ENCODE data around the gene ZNF343. TPM values are rescaled to one million over a fixed set of nuclear protein-coding genes. Genes with fewer than 3 reads are reported as not detected.

Gene ZNF343
- total RNA-seq, 3 donors from 2014 or later (not counting 1 experiment from before 2014, with no cell fraction given) = 8.1 to 12.3 (median 8.6) TPM

- Mint-ChIP-seq H3K4me1 (peaks cover 0 to 8% of the 10 kb centered on the region in 2 donors), H3K9me3 (no peaks in the 10 kb centered on the region), H3K27ac (no peak overlapping the region), H3K27me3 (ENCODE audit: low read depth in 2 of 2) (peaks cover 5 to 13% of the 10 kb centered on the region in 2 donors), H3K36me3 (no peaks in the 10 kb centered on the region), H3K4me3 (no peak overlapping the region)
- intact Hi-C loops (cut with micrococcal nuclease) = no loop called here
- DNase-seq = no peak
- Histone ChIP-seq H3K27ac (ENCODE audit: low read length) (no peak overlapping the region), H3K27me3 (ENCODE audit: control insufficient read depth, insufficient read depth, low read length) (peaks cover 4% of the 10 kb centered on the region), H3K4me3 (ENCODE audit: low read length) (no peak overlapping the region), H3K4me1 (ENCODE audit: control insufficient read depth, insufficient read depth, low read length) (no peaks in the 10 kb centered on the region), H3K9me3 (ENCODE audit: control insufficient read depth, insufficient read depth, low read length) (no peaks in the 10 kb centered on the region), H3K36me3 (ENCODE audit: control insufficient read depth, insufficient read depth, low read length) (no peaks in the 10 kb centered on the region)
- no peak for ATAC-seq
- WGBS (ENCODE audit: insufficient coverage) = 87% methylated on average over 4 of the region's 4 CpGs
- TF ChIP-seq CTCF (IDR thresholded peaks at IDR 0.05) = no peak
Observed at GRCh38 chr20:2518558-2518957, 9.8 kb upstream of the ZNF343 start.

GRCh38 chr20:2518096-2518495, 9.4 kb upstream of the ZNF343 start:
- no peaks in the 10 kb centered on the region for H3K4me1 ChIP-seq (ENCODE audit: control insufficient read depth, insufficient read depth, low read length)
- ATAC-seq (no peak), DNase-seq (no peak)
- WGBS (ENCODE audit: insufficient coverage) = 86% methylated on average over 10 of the region's 10 CpGs
- H3K36me3 Mint-ChIP-seq = no peaks in the 10 kb centered on the region
- no peak overlapping the region for H3K27ac Mint-ChIP-seq
- no peak for TF ChIP-seq CTCF (IDR thresholded peaks at IDR 0.05)
- H3K4me3 ChIP-seq (ENCODE audit: low read length) = no peak overlapping the region
- H3K9me3 Mint-ChIP-seq = no peaks in the 10 kb centered on the region
- intact Hi-C loops (cut with micrococcal nuclease) = no loop called here
- peaks cover 4% of the 10 kb centered on the region for H3K27me3 ChIP-seq (ENCODE audit: control insufficient read depth, insufficient read depth, low read length)
- H3K27ac ChIP-seq (ENCODE audit: low read length) = no peak overlapping the region
- no peak overlapping the region for H3K4me3 Mint-ChIP-seq
- no peaks in the 10 kb centered on the region for H3K36me3 ChIP-seq (ENCODE audit: control insufficient read depth, insufficient read depth, low read length)
- peaks cover 0 to 8% of the 10 kb centered on the region in 2 donors for H3K4me1 Mint-ChIP-seq
- peaks cover 10 to 14% of the 10 kb centered on the region in 2 donors for H3K27me3 Mint-ChIP-seq (ENCODE audit: low read depth in 2 of 2)
- no peaks in the 10 kb centered on the region for H3K9me3 ChIP-seq (ENCODE audit: control insufficient read depth, insufficient read depth, low read length)

GRCh38 chr20:2516399-2516798, 7.7 kb upstream of the ZNF343 start:
- DNase-seq (no peak), ATAC-seq (no peak)
- Histone ChIP-seq H3K27me3 (ENCODE audit: control insufficient read depth, insufficient read depth, low read length) (peaks cover 4% of the 10 kb centered on the region), H3K36me3 (ENCODE audit: control insufficient read depth, insufficient read depth, low read length) (no peaks in the 10 kb centered on the region), H3K27ac (ENCODE audit: low read length) (no peak overlapping the region), H3K4me1 (ENCODE audit: control insufficient read depth, insufficient read depth, low read length) (no peaks in the 10 kb centered on the region), H3K4me3 (ENCODE audit: low read length) (no peak overlapping the region), H3K9me3 (ENCODE audit: control insufficient read depth, insufficient read depth, low read length) (no peaks in the 10 kb centered on the region)
- Mint-ChIP-seq H3K9me3 (no peaks in the 10 kb centered on the region), H3K27me3 (ENCODE audit: low read depth in 2 of 2) (peaks cover 14 to 22% of the 10 kb centered on the region in 2 donors), H3K4me1 (peaks cover 0 to 5% of the 10 kb centered on the region in 2 donors), H3K36me3 (no peaks in the 10 kb centered on the region), H3K27ac (no peak overlapping the region), H3K4me3 (no peak overlapping the region)
- intact Hi-C loops (cut with micrococcal nuclease) = no loop called here
- WGBS (ENCODE audit: insufficient coverage) = 77% methylated on average over 2 of the region's 2 CpGs
- no peak for TF ChIP-seq CTCF (IDR thresholded peaks at IDR 0.05)

- no peak for ATAC-seq
- TF ChIP-seq CTCF (IDR thresholded peaks at IDR 0.05) = no peak
Observed at GRCh38 chr20:2515203-2515602, 6.5 kb upstream of the ZNF343 start.

More at GRCh38 chr20:2515203-2515602, 6.5 kb upstream of the ZNF343 start:
- no CpG with 5 or more reads among the region's 1 CpG for WGBS (ENCODE audit: insufficient coverage)
- Mint-ChIP-seq H3K9me3 (no peaks in the 10 kb centered on the region), H3K27ac (no peak overlapping the region), H3K36me3 (no peaks in the 10 kb centered on the region), H3K4me1 (no peaks in the 10 kb centered on the region), H3K27me3 (ENCODE audit: low read depth in 2 of 2) (peaks cover 18 to 30% of the 10 kb centered on the region in 2 donors), H3K4me3 (no peak overlapping the region)
- no peaks in the 10 kb centered on the region for H3K9me3 ChIP-seq (ENCODE audit: control insufficient read depth, insufficient read depth, low read length)
- intact Hi-C loops (cut with micrococcal nuclease) = no loop called here
- no peak overlapping the region for H3K27ac ChIP-seq (ENCODE audit: low read length)
- no peak overlapping the region for H3K4me3 ChIP-seq (ENCODE audit: low read length)
- peaks cover 4% of the 10 kb centered on the region for H3K27me3 ChIP-seq (ENCODE audit: control insufficient read depth, insufficient read depth, low read length)
- DNase-seq = no peak
- H3K4me1 ChIP-seq (ENCODE audit: control insufficient read depth, insufficient read depth, low read length) = no peaks in the 10 kb centered on the region
- no peaks in the 10 kb centered on the region for H3K36me3 ChIP-seq (ENCODE audit: control insufficient read depth, insufficient read depth, low read length)

Data from natural killer cell (primary cell).